ENCODE results near the gene CDC42BPB. TPM values are rescaled to one million over a fixed set of nuclear protein-coding genes. Genes with fewer than 3 reads are reported as not detected.

Gene CDC42BPB
- total and polyA plus RNA-seq, 2 of the 13 experiments (the other 11 are each of a cell fraction or from before 2014, with no cell fraction given), result 19.7 to 32.3 TPM

DNA sequence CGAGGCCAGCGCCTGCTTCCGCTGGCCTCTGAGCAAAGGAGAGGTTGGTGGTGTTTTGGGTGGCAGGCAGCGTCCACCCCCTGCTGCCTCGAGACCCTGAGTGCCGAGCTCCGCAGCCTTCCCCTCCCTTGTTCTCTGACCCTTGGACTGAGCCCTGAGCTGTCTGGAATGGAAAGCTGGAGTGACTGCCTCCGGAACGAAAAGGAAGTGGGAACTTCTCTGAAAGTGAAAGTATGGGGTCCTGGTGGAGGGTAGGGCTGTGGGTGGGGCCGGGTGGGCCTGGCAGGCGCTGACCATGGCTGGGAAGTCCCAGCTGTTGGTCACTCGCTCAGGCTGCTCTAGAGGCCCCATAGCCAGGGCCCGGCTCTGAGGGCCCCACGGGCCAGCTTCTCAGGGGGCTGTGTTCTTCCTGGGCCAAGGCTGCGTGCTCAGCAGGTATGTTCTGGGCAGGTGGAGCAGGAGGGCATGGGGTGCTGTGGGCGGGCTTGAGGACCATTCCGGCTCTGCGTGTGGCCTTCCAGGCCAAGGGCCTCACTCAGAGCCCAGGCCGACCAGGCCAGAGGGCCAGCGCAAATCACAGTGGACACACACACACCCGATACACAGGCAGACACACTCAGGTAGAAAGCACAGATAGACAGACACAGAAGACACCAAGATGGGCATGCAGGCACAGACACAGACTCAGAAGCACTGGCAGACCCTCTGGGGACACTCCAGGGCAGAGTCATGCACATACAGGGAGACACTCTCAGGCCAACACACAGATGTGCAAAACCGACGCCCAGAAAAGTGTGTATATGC is 37.3 kb upstream of the CDC42BPB start, which contains the start of gene EXOC3L4 (continued):
- TF ChIP-seq, protein P1, sequence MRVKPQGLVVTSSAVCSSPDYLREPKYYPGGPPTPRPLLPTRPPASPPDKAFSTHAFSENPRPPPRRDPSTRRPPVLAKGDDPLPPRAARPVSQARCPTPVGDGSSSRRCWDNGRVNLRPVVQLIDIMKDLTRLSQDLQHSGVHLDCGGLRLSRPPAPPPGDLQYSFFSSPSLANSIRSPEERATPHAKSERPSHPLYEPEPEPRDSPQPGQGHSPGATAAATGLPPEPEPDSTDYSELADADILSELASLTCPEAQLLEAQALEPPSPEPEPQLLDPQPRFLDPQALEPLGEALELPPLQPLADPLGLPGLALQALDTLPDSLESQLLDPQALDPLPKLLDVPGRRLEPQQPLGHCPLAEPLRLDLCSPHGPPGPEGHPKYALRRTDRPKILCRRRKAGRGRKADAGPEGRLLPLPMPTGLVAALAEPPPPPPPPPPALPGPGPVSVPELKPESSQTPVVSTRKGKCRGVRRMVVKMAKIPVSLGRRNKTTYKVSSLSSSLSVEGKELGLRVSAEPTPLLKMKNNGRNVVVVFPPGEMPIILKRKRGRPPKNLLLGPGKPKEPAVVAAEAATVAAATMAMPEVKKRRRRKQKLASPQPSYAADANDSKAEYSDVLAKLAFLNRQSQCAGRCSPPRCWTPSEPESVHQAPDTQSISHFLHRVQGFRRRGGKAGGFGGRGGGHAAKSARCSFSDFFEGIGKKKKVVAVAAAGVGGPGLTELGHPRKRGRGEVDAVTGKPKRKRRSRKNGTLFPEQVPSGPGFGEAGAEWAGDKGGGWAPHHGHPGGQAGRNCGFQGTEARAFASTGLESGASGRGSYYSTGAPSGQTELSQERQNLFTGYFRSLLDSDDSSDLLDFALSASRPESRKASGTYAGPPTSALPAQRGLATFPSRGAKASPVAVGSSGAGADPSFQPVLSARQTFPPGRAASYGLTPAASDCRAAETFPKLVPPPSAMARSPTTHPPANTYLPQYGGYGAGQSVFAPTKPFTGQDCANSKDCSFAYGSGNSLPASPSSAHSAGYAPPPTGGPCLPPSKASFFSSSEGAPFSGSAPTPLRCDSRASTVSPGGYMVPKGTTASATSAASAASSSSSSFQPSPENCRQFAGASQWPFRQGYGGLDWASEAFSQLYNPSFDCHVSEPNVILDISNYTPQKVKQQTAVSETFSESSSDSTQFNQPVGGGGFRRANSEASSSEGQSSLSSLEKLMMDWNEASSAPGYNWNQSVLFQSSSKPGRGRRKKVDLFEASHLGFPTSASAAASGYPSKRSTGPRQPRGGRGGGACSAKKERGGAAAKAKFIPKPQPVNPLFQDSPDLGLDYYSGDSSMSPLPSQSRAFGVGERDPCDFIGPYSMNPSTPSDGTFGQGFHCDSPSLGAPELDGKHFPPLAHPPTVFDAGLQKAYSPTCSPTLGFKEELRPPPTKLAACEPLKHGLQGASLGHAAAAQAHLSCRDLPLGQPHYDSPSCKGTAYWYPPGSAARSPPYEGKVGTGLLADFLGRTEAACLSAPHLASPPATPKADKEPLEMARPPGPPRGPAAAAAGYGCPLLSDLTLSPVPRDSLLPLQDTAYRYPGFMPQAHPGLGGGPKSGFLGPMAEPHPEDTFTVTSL (CRISPR knock-in tag; IDR thresholded peaks at IDR 0.05; ENCODE audit: borderline replicate concordance), result 0 out of 2 replicates have a peak, but pooled peaks have one; percentile 35
- TF ChIP-seq SMAD3 (CRISPR knock-in tag; IDR thresholded peaks at IDR 0.05), result peak; percentile 11; the same call in 1 of the 2 replicates
- no peak for TF ChIP-seq SMAD1 (CRISPR knock-in tag; IDR thresholded peaks at IDR 0.05; ENCODE audit: borderline replicate concordance, low read depth)
- TF ChIP-seq, protein P2, sequence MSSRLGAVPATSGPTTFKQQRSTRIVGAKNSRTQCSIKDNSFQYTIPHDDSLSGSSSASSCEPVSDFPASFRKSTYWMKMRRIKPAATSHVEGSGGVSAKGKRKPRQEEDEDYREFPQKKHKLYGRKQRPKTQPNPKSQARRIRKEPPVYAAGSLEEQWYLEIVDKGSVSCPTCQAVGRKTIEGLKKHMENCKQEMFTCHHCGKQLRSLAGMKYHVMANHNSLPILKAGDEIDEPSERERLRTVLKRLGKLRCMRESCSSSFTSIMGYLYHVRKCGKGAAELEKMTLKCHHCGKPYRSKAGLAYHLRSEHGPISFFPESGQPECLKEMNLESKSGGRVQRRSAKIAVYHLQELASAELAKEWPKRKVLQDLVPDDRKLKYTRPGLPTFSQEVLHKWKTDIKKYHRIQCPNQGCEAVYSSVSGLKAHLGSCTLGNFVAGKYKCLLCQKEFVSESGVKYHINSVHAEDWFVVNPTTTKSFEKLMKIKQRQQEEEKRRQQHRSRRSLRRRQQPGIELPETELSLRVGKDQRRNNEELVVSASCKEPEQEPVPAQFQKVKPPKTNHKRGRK (CRISPR knock-in tag; IDR thresholded peaks at IDR 0.05), result no peak
- no peak for TF ChIP-seq ZNF567 (CRISPR knock-in tag; IDR thresholded peaks at IDR 0.05; ENCODE audit: borderline replicate concordance)
- TF ChIP-seq, protein P3, sequence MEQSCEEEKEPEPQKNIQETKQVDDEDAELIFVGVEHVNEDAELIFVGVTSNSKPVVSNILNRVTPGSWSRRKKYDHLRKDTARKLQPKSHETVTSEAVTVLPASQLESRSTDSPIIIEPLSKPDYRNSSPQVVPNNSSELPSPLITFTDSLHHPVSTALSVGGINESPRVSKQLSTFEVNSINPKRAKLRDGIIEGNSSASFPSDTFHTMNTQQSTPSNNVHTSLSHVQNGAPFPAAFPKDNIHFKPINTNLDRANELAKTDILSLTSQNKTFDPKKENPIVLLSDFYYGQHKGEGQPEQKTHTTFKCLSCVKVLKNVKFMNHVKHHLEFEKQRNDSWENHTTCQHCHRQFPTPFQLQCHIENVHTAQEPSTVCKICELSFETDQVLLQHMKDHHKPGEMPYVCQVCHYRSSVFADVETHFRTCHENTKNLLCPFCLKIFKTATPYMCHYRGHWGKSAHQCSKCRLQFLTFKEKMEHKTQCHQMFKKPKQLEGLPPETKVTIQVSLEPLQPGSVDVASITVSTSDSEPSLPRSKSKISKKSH (CRISPR knock-in tag; IDR thresholded peaks at IDR 0.05; ENCODE audit: borderline replicate concordance), result peak; percentile 72; the same call in 1 of the 2 replicates
- peak; percentile 65; the same call in 1 of the 2 replicates for TF ChIP-seq KDM5B (CRISPR knock-in tag; IDR thresholded peaks at IDR 0.05; ENCODE audit: borderline replicate concordance)
- 0 out of 2 replicates have a peak, but pooled peaks have one; percentile 47 for TF ChIP-seq DR1 (CRISPR knock-in tag; IDR thresholded peaks at IDR 0.05)
- peak; percentile 66; the same call in 1 of the 2 replicates for TF ChIP-seq ZNF564 (CRISPR knock-in tag; IDR thresholded peaks at IDR 0.05)
- no peak for TF ChIP-seq TOE1 (CRISPR knock-in tag; IDR thresholded peaks at IDR 0.05)
- TF ChIP-seq TP53 (CRISPR knock-in tag; conservative IDR thresholded peaks at IDR 0.05), result no peak
- TF ChIP-seq REPIN1 (CRISPR knock-in tag; IDR thresholded peaks at IDR 0.05; ENCODE audit: borderline replicate concordance, low read depth), result peak; percentile 66; the same call in 1 of the 2 replicates
- no peak for TF ChIP-seq GPN1 (CRISPR knock-in tag; IDR thresholded peaks at IDR 0.05; ENCODE audit: borderline replicate concordance)
- peak; percentile 22 for TF ChIP-seq CBX1 (IDR thresholded peaks at IDR 0.05; ENCODE audit: low read depth)
